ENCODE data around the gene KCNC1.

Gene KCNC1

DNA sequence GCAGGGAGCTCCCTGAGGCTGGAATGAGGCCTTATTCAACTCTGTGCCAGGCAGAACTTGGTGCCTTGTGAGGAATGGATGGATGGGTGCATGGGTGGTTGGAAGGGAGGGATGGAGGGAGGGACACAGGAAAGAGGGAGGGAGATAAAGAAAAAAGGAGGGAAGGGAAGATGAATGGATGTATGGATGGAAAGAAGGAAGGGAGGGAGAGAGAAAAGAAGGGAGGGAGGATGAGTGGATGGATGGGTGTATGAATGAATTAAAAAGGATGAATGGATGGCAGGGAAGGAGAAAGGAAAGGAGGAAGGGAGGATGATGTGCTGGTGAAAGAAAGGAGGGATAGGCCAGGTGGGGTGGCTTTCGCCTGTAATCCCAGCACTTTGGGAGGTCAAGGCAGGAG is 34.6 kb downstream of the KCNC1 start:
- no peak for FAIRE-seq
- no peak for TF ChIP-seq PAX5 (IDR thresholded peaks at IDR 0.05; ENCODE audit: insufficient read depth, low read length, severe bottlenecking)
- TF ChIP-seq TAF1 (IDR thresholded peaks at IDR 0.05; ENCODE audit: low read depth, low read length) = no peak
- TF ChIP-seq POLR2AphosphoS5 (IDR thresholded peaks at IDR 0.05; ENCODE audit: low read depth, low read length) = no peak
- no peak for TF ChIP-seq SPI1 (IDR thresholded peaks at IDR 0.05; ENCODE audit: low read depth, low read length)
- TF ChIP-seq POLR2A (IDR thresholded peaks at IDR 0.05; ENCODE audit: low read depth, low read length) = no peak
- no peak for TF ChIP-seq POU2F2 (IDR thresholded peaks at IDR 0.05; ENCODE audit: low read depth, low read length)
- DNase-seq (ENCODE audit: insufficient read length, low spot score) = no peak

GRCh38 chr11:17770048-17770652 is 35.6 kb downstream of the KCNC1 start:
- TF ChIP-seq POLR2A (IDR thresholded peaks at IDR 0.05; ENCODE audit: low read depth, low read length) = no peak
- FAIRE-seq (no peak), DNase-seq (ENCODE audit: insufficient read length, low spot score) (no peak)

GRCh38 chr11:17770917-17771316 is 36.3 kb downstream of the KCNC1 start:
- DNase-seq (ENCODE audit: insufficient read length, low spot score) (no peak), FAIRE-seq (no peak)
- TF ChIP-seq POLR2A (IDR thresholded peaks at IDR 0.05; ENCODE audit: low read depth, low read length) = no peak
- no peak for TF ChIP-seq POU2F2 (IDR thresholded peaks at IDR 0.05; ENCODE audit: low read depth, low read length)
- no peak for TF ChIP-seq SPI1 (IDR thresholded peaks at IDR 0.05; ENCODE audit: low read depth, low read length)
- TF ChIP-seq TAF1 (IDR thresholded peaks at IDR 0.05; ENCODE audit: low read depth, low read length) = no peak
- TF ChIP-seq POLR2AphosphoS5 (IDR thresholded peaks at IDR 0.05; ENCODE audit: low read depth, low read length) = no peak
- no peak for TF ChIP-seq PAX5 (IDR thresholded peaks at IDR 0.05; ENCODE audit: insufficient read depth, low read length, severe bottlenecking)

DNA sequence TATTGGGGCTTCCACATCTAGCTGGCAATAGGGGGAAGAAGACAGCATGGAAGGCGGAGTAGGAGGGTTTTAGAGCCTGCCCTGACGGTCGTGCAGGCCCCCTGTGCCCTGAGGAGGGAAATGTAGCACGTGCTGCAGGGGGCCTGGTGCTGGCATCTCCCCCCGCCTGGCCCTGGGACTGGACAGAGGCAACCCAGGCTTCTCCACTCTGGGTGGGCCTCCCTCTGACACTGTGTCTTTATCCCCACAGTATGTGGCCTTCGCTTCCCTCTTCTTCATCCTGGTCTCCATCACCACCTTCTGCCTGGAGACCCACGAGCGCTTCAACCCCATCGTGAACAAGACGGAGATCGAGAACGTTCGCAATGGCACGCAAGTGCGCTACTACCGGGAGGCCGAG is 36.8 kb downstream of the KCNC1 start:
- TF ChIP-seq SPI1 (IDR thresholded peaks at IDR 0.05; ENCODE audit: low read depth, low read length) (no peak), POU2F2 (IDR thresholded peaks at IDR 0.05; ENCODE audit: low read depth, low read length) (no peak), PAX5 (IDR thresholded peaks at IDR 0.05; ENCODE audit: insufficient read depth, low read length, severe bottlenecking) (no peak), TAF1 (IDR thresholded peaks at IDR 0.05; ENCODE audit: low read depth, low read length) (no peak), POLR2AphosphoS5 (IDR thresholded peaks at IDR 0.05; ENCODE audit: low read depth, low read length) (no peak), POLR2A (IDR thresholded peaks at IDR 0.05; ENCODE audit: low read depth, low read length) (no peak)
- FAIRE-seq = no peak
- no peak for DNase-seq (ENCODE audit: insufficient read length, low spot score)

DNA sequence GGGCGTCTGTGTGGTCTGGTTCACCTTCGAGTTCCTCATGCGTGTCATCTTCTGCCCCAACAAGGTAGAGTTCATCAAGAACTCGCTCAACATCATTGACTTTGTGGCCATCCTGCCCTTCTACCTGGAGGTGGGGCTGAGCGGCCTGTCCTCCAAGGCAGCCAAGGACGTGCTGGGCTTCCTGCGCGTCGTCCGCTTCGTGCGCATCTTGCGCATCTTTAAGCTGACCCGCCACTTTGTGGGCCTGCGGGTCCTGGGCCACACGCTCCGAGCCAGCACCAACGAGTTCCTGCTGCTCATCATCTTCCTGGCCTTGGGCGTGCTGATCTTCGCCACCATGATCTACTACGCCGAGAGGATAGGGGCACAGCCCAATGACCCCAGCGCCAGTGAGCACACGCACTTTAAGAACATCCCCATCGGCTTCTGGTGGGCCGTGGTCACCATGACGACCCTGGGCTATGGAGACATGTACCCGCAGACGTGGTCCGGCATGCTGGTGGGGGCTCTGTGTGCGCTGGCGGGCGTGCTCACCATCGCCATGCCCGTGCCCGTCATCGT is 37.3 kb downstream of the KCNC1 start:
- no peak for TF ChIP-seq POLR2AphosphoS5 (IDR thresholded peaks at IDR 0.05; ENCODE audit: low read depth, low read length)
- no peak for TF ChIP-seq POLR2A (IDR thresholded peaks at IDR 0.05; ENCODE audit: low read depth, low read length)
- no peak for TF ChIP-seq PAX5 (IDR thresholded peaks at IDR 0.05; ENCODE audit: insufficient read depth, low read length, severe bottlenecking)
- no peak for TF ChIP-seq TAF1 (IDR thresholded peaks at IDR 0.05; ENCODE audit: low read depth, low read length)
- TF ChIP-seq POU2F2 (IDR thresholded peaks at IDR 0.05; ENCODE audit: low read depth, low read length) = no peak
- TF ChIP-seq SPI1 (IDR thresholded peaks at IDR 0.05; ENCODE audit: low read depth, low read length) = no peak
- DNase-seq (ENCODE audit: insufficient read length, low spot score) = no peak

DNA sequence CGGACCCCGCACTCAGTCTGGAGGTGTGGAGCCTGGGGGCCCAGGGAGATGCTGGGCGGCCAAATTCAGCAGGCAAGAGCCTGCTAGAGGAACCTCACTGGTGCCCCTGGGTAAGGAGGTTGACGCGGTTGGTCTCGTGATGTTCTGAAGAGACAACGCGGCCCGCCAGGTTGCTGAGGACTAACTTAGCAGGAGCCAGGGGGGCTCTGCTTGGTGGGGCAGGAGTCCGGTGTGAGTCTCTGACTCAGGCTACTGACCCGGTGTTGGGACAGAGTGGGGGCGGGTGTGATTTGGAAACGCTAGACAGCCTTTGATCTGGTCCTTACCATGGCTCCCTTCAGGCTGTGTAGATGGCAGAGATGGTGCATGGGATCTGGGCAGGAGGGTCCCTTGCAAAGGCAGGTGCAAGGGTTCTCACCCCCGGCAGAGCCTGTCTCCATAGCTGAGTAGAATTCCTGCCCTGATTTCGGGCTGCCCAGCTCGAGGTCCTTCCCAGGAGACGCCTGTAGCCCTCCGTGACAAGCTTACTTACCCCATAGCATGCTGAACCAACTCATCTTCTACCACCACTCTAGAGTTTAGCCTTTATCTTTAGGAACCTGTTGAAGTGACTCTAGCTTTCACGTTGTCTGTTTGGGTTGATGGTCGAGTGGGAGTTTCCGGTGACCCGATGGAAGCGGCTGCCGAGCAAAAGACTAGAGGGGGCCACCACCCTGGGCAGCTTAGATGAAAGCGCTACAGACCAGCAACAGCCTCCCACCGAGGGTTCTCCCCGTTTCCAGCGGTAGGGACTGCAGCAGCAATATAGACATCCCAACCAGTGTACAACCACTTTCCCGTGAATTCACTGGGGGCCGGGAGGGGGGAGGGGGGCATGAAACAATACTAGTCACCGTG is 38.4 kb downstream of the KCNC1 start:
- no peak for FAIRE-seq
- no peak for TF ChIP-seq POU2F2 (IDR thresholded peaks at IDR 0.05; ENCODE audit: low read depth, low read length)
- TF ChIP-seq PAX5 (IDR thresholded peaks at IDR 0.05; ENCODE audit: insufficient read depth, low read length, severe bottlenecking) = no peak
- no peak for TF ChIP-seq POLR2AphosphoS5 (IDR thresholded peaks at IDR 0.05; ENCODE audit: low read depth, low read length)
- TF ChIP-seq TAF1 (IDR thresholded peaks at IDR 0.05; ENCODE audit: low read depth, low read length) = no peak
- TF ChIP-seq SPI1 (IDR thresholded peaks at IDR 0.05; ENCODE audit: low read depth, low read length) = no peak
- TF ChIP-seq POLR2A (IDR thresholded peaks at IDR 0.05; ENCODE audit: low read depth, low read length) = no peak
- no peak for DNase-seq (ENCODE audit: insufficient read length, low spot score)

More for the DNA sequence above, 37.3 kb downstream of the KCNC1 start:
- FAIRE-seq = no peak

GRCh38 chr11:17773674-17774073 is 39.1 kb downstream of the KCNC1 start:
- TF ChIP-seq POLR2A (IDR thresholded peaks at IDR 0.05; ENCODE audit: low read depth, low read length) = no peak
- TF ChIP-seq POLR2AphosphoS5 (IDR thresholded peaks at IDR 0.05; ENCODE audit: low read depth, low read length) = no peak
- TF ChIP-seq SPI1 (IDR thresholded peaks at IDR 0.05; ENCODE audit: low read depth, low read length) = no peak
- no peak for TF ChIP-seq TAF1 (IDR thresholded peaks at IDR 0.05; ENCODE audit: low read depth, low read length)
- TF ChIP-seq PAX5 (IDR thresholded peaks at IDR 0.05; ENCODE audit: insufficient read depth, low read length, severe bottlenecking) = no peak
- no peak for TF ChIP-seq POU2F2 (IDR thresholded peaks at IDR 0.05; ENCODE audit: low read depth, low read length)
- DNase-seq (ENCODE audit: insufficient read length, low spot score) = no peak
- no peak for FAIRE-seq

GRCh38 chr11:17774232-17775034 is 39.9 kb downstream of the KCNC1 start:
- FAIRE-seq (no peak), DNase-seq (ENCODE audit: insufficient read length, low spot score) (no peak)
- TF ChIP-seq TAF1 (IDR thresholded peaks at IDR 0.05; ENCODE audit: low read depth, low read length) (no peak), PAX5 (IDR thresholded peaks at IDR 0.05; ENCODE audit: insufficient read depth, low read length, severe bottlenecking) (no peak), POLR2A (IDR thresholded peaks at IDR 0.05; ENCODE audit: low read depth, low read length) (no peak), SPI1 (IDR thresholded peaks at IDR 0.05; ENCODE audit: low read depth, low read length) (no peak), POU2F2 (IDR thresholded peaks at IDR 0.05; ENCODE audit: low read depth, low read length) (no peak), POLR2AphosphoS5 (IDR thresholded peaks at IDR 0.05; ENCODE audit: low read depth, low read length) (no peak)

DNA sequence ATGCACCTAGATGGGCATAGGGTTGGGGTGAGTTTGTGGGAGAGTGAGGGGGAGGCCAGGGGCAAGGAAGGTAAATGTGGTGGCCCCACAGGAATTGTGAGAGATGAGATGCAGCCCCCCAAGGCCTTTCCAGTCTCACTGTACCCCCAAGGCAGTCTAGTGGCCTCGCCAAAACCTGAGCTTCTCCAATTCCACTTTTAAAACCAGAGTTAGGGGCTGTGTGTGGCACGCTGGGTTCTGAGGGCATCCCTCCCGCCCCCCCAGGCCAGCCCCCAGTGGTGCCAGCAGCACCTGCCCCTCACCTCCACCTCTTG is 40.4 kb downstream of the KCNC1 start:
- no peak for FAIRE-seq
- DNase-seq (ENCODE audit: insufficient read length, low spot score) = no peak
- no peak for TF ChIP-seq POLR2AphosphoS5 (IDR thresholded peaks at IDR 0.05; ENCODE audit: low read depth, low read length)
